GM12878 (cell line): Measurements from ENCODE around the gene TP53RK. TPM values are rescaled to one million over a fixed set of nuclear protein-coding genes. Genes with fewer than 3 reads are reported as not detected.

Source experiments
- ATAC-seq: fragments of 200-7000 bp; cut with Tn5 transposase; 3 replicates; pipeline ENCODE4 v1.9.1; 2020; ENCODE audit warnings: mild to moderate bottlenecking, moderate library complexity
- BruUV-seq: library from RNA; stranded (reverse); fragments of 400-500 nt; replicated peaks from 2 replicates; lab custom pipeline; 2021; lab: Mats Ljungman, UMichigan
- CTCF ChIA-PET: fragments of 300-600 bp; sonication (Branson Sonifier 250); formaldehyde crosslinking; extraction: SDS; loops from one replicate; lab custom pipeline; 2021; ENCODE audit warnings: inconsistent platforms; lab: Yijun Ruan, JAX
- POLR2A ChIA-PET: fragments of 350-600 bp; formaldehyde crosslinking; extraction: SDS; loops from one replicate; lab custom pipeline; 2021; ENCODE audit warnings: inconsistent platforms; lab: Charles Lee
- RAD21 ChIA-PET: fragments of 300-600 bp; sonication (Branson Sonifier 250); formaldehyde crosslinking; loops from one replicate; lab custom pipeline; 2023; ENCODE audit warnings: antibody characterized with exemption; ENCODE audit not compliant: unreplicated experiment; lab: Charles Lee
- SMC1A ChIA-PET: fragments of 300-600 bp; sonication (Branson Sonifier 250); formaldehyde crosslinking; loops from one replicate; lab custom pipeline; 2023; ENCODE audit not compliant: unreplicated experiment, uncharacterized antibody; lab: Charles Lee
- DNase-seq: peaks from one replicate; pipeline ENCODE4 v3.0.0-alpha.2; 2011; ENCODE audit warnings: low read depth, low spot score
- FAIRE-seq: peaks from 3 replicates; lab custom pipeline; 2011; peaks lifted over from hg19 to GRCh38; lab: Jason Lieb, UNC
- H2AFZ ChIP-seq: 2 replicates; pipeline ENCODE4 v1.6.0; 2011; ENCODE audit warnings: low read depth, low read length, control low read depth; ENCODE audit not compliant: control insufficient read depth
- H3K27ac ChIP-seq: 2 replicates; pipeline ENCODE4 v1.5.1; 2011; ENCODE audit warnings: control low read depth; ENCODE audit not compliant: control insufficient read depth, insufficient read depth
- H3K27me3 ChIP-seq, 2 experiments: replicated peaks in 1 of 2; 2 replicates each; pipeline versions ENCODE4 v1.6.0 to v1.6.1; 2011; ENCODE audit warnings: low read length in 1 of 2; ENCODE audit not compliant: control insufficient read depth in 2 of 2, insufficient read depth in 2 of 2
- H3K36me3 ChIP-seq, 2 experiments: 2 replicates each; pipeline ENCODE4 v1.5.1; 2011; ENCODE audit warnings: low read length in 1 of 2; ENCODE audit not compliant: control insufficient read depth in 2 of 2, insufficient read depth in 2 of 2
- H3K4me1 ChIP-seq: 2 replicates; pipeline ENCODE4 v1.6.1; 2011; ENCODE audit warnings: mild to moderate bottlenecking, low read length, moderate library complexity, mixed read lengths; ENCODE audit not compliant: control insufficient read depth, insufficient read depth
- H3K4me2 ChIP-seq: 2 replicates; pipeline ENCODE4 v1.6.0; 2011; ENCODE audit warnings: control low read depth; ENCODE audit not compliant: control insufficient read depth, insufficient read depth
- H3K4me3 ChIP-seq: fragments of 200-600 bp; sonication (generic); 2 replicates; pipeline ENCODE4 v1.5.1; 2016
- H3K79me2 ChIP-seq: 2 replicates; pipeline ENCODE4 v1.6.0; 2011; ENCODE audit warnings: low read length; ENCODE audit not compliant: control insufficient read depth, insufficient read depth
- H3K9ac ChIP-seq: 2 replicates; pipeline ENCODE4 v1.8.0; 2011; ENCODE audit warnings: low read length, control low read depth, mixed read lengths; ENCODE audit not compliant: control insufficient read depth, insufficient read depth
- H3K9me3 ChIP-seq: replicated peaks from 3 replicates; pipeline ENCODE4 v1.5.1; 2011; ENCODE audit warnings: mild to moderate bottlenecking, low read length; ENCODE audit not compliant: control insufficient read depth, insufficient read depth
- H4K20me1 ChIP-seq: 2 replicates; pipeline ENCODE4 v1.6.0; 2011; ENCODE audit not compliant: control insufficient read depth, insufficient read depth
- CEBPB ChIP-seq, 2 experiments: fragments of 150-350 bp in 1 of 2; IDR thresholded peaks; 2 replicates each; pipeline ENCODE4 v1.6.1; 2012 to 2014; ENCODE audit warnings: low read depth in 2 of 2, low read length in 2 of 2, borderline replicate concordance in 1 of 2, inconsistent platforms in 1 of 2
- CREB1 ChIP-seq: IDR thresholded peaks from 2 replicates; pipeline ENCODE4 v1.6.1; 2012; ENCODE audit warnings: low read depth, mild to moderate bottlenecking, inconsistent platforms
- EP300 ChIP-seq, 2 experiments: fragments of 150-350 bp in 1 of 2; IDR thresholded peaks; 2 replicates each; pipeline ENCODE4 v1.6.1; 2011 to 2012; ENCODE audit warnings: low read depth in 2 of 2, low read length in 2 of 2, borderline replicate concordance in 1 of 2, improper control_type of control experiment in 1 of 2, inconsistent platforms in 1 of 2; ENCODE audit not compliant: control insufficient read depth in 1 of 2
- JUNB ChIP-seq: IDR thresholded peaks from 2 replicates; pipeline ENCODE4 v1.6.1; 2016; ENCODE audit warnings: antibody characterized with exemption, mild to moderate bottlenecking
- MEF2B ChIP-seq: fragments of 450-650 bp; IDR thresholded peaks from 2 replicates; pipeline ENCODE4 v1.6.1; 2018; ENCODE audit warnings: mild to moderate bottlenecking, moderate library complexity; ENCODE audit not compliant: partially characterized antibody, poor library complexity, severe bottlenecking
- MTA2 ChIP-seq: fragments of 450-650 bp; IDR thresholded peaks from 2 replicates; pipeline ENCODE4 v1.6.1; 2016; ENCODE audit warnings: low read depth, mild to moderate bottlenecking, moderate library complexity
- NR2C2 ChIP-seq: IDR thresholded peaks from 2 replicates; pipeline ENCODE4 v1.6.1; 2011; ENCODE audit warnings: borderline replicate concordance, low read depth; ENCODE audit not compliant: control insufficient read depth, insufficient read length
- POLR2AphosphoS5 ChIP-seq: IDR thresholded peaks from 2 replicates; pipeline ENCODE4 v1.6.1; 2011; ENCODE audit warnings: mild to moderate bottlenecking, low read length, inconsistent platforms
- SMAD1 ChIP-seq: fragments of 450-650 bp; IDR thresholded peaks from 2 replicates; pipeline ENCODE4 v1.6.1; 2018; ENCODE audit warnings: mild to moderate bottlenecking, low read depth; ENCODE audit not compliant: partially characterized antibody
- SMAD5 ChIP-seq: IDR thresholded peaks from 2 replicates; pipeline ENCODE4 v1.6.1; 2016; ENCODE audit warnings: antibody characterized with exemption, low read depth
- WGBS: methylation state at CpG from one replicate; pipeline ENCODE4 v1.1.6; 2016; ENCODE audit warnings: low lambda C conversion rate; ENCODE audit not compliant: insufficient replicate concordance, insufficient coverage; ENCODE audit errors: missing lambda C conversion rate; 5-methylcytosine and 5-hydroxymethylcytosine counted together
- in situ Hi-C: fragments of 300-500 bp; cut with MboI; formaldehyde crosslinking; loops from 9 replicates; pipeline ENCODE4 v1.14.3; 2018; ENCODE audit warnings: mixed read lengths
- intact Hi-C: fragments of 100-400 bp; cut with micrococcal nuclease; formaldehyde crosslinking; loops from one replicate; pipeline ENCODE4 v1.14.2; 2022; ENCODE audit not compliant: unreplicated experiment
- polyA plus RNA-seq, 11 experiments: library from polyadenylated mRNA; depleted of rRNA in 4 of 11; unstranded in 6 of 11; stranded (reverse) in 5 of 11; fragments of >200 nt; fragmentation: Nextera tagmentation in 4 of 11; fragmentation: Illumina TruSeq in 1 of 11; extraction: Ambion mirVana in 4 of 11; extraction: Trizol in 1 of 11; gene quantifications; 1 replicate in 1 of 11; 2 replicates in 10 of 11; pipeline versions ENCODE4 v1.2.1 to v1.2.3, GENCODE V29; 2011 to 2016; ENCODE audit warnings: inconsistent platforms in 2 of 11, missing spikeins in 2 of 11, low read depth in 1 of 11
- total RNA-seq, 4 experiments: library from RNA; depleted of rRNA in 3 of 4; stranded (reverse); fragments of >200 nt in 3 of 4; fragmentation: Illumina TruSeq in 1 of 4; extraction: Trizol in 1 of 4; gene quantifications; 2 replicates each; pipeline versions ENCODE4 v1.2.1 to v1.2.3, GENCODE V29; 2013 to 2021
- TF ChIP-seq, protein P1 (sequence below): IDR thresholded peaks from 2 replicates; pipeline ENCODE4 v1.6.1; 2012; ENCODE audit warnings: low read depth, low read length, improper control_type of control experiment
- TF ChIP-seq, protein P2 (sequence below): fragments of 450-650 bp; IDR thresholded peaks from 2 replicates; pipeline ENCODE4 v1.6.1; 2017; ENCODE audit warnings: mild to moderate bottlenecking, moderate library complexity

TP53RK gene
- total and polyA plus RNA-seq, 10 of the 15 experiments (the other 5 are each of a cell fraction or from before 2014, with no cell fraction given), result 3.8 to 23.1 (median 16.1) TPM

GRCh38 chr20:46674253-46675083 is 14.8 kb downstream of the TP53RK start (continued):
- no peak for TF ChIP-seq MTA2
- no peak for TF ChIP-seq POLR2AphosphoS5
- no peak for TF ChIP-seq CREB1

- Histone ChIP-seq H3K4me2 (no peak overlapping the region), H3K4me3 (no peak overlapping the region), H3K9ac (no peak overlapping the region), H3K27me3 (no peaks in the 10 kb centered on the region), H3K79me2 (no peaks in the 10 kb centered on the region), H3K27ac (no peak overlapping the region), H3K4me1 (no peaks in the 10 kb centered on the region), H2AFZ (no peak overlapping the region), H4K20me1 (no peaks in the 10 kb centered on the region), H3K9me3 (no peaks in the 10 kb centered on the region; the same call in 2 of the 3 replicates), H3K36me3 (no peaks in the 10 kb centered on the region)
- FAIRE-seq (no peak), DNase-seq (no peak), ATAC-seq (no peak)
- ChIA-PET SMC1A (interaction anchor here (0.7 kb wide), 1 partner anchor 144 kb away, joined by 3 read pairs; no protein-coding TSS in a partner anchor), CTCF (no interaction called here), POLR2A (no interaction called here), RAD21 (no interaction called here)
- 32% methylated on average over 11 of the region's 11 CpGs for WGBS
- in situ Hi-C loops, result no loop called here
- no TSS peak for BruUV-seq
- intact Hi-C loops, result no loop called here
- TF ChIP-seq CEBPB (IDR thresholded peaks at IDR 0.05; ENCODE audit: borderline replicate concordance in 1 of 2, low read depth in 2 of 2, low read length in 2 of 2) (no peak), MEF2B (no peak), SMAD5 (no peak), JUNB (no peak), EP300 (IDR thresholded peaks at IDR 0.05; ENCODE audit: borderline replicate concordance in 1 of 2, control insufficient read depth in 1 of 2, low read depth in 2 of 2, low read length in 2 of 2) (no peak), SMAD1 (no peak), NR2C2 (no peak)
- TF ChIP-seq, protein P1, sequence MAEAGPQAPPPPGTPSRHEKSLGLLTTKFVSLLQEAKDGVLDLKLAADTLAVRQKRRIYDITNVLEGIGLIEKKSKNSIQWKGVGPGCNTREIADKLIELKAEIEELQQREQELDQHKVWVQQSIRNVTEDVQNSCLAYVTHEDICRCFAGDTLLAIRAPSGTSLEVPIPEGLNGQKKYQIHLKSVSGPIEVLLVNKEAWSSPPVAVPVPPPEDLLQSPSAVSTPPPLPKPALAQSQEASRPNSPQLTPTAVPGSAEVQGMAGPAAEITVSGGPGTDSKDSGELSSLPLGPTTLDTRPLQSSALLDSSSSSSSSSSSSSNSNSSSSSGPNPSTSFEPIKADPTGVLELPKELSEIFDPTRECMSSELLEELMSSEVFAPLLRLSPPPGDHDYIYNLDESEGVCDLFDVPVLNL, result no peak
- TF ChIP-seq, protein P2, sequence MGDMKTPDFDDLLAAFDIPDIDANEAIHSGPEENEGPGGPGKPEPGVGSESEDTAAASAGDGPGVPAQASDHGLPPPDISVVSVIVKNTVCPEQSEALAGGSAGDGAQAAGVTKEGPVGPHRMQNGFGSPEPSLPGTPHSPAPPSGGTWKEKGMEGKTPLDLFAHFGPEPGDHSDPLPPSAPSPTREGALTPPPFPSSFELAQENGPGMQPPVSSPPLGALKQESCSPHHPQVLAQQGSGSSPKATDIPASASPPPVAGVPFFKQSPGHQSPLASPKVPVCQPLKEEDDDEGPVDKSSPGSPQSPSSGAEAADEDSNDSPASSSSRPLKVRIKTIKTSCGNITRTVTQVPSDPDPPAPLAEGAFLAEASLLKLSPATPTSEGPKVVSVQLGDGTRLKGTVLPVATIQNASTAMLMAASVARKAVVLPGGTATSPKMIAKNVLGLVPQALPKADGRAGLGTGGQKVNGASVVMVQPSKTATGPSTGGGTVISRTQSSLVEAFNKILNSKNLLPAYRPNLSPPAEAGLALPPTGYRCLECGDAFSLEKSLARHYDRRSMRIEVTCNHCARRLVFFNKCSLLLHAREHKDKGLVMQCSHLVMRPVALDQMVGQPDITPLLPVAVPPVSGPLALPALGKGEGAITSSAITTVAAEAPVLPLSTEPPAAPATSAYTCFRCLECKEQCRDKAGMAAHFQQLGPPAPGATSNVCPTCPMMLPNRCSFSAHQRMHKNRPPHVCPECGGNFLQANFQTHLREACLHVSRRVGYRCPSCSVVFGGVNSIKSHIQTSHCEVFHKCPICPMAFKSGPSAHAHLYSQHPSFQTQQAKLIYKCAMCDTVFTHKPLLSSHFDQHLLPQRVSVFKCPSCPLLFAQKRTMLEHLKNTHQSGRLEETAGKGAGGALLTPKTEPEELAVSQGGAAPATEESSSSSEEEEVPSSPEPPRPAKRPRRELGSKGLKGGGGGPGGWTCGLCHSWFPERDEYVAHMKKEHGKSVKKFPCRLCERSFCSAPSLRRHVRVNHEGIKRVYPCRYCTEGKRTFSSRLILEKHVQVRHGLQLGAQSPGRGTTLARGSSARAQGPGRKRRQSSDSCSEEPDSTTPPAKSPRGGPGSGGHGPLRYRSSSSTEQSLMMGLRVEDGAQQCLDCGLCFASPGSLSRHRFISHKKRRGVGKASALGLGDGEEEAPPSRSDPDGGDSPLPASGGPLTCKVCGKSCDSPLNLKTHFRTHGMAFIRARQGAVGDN, result no peak
Measured at GRCh38 chr20:46673394-46674252, 15.6 kb downstream of the TP53RK start.
